ENCODE results near the gene SKI. TPM values are rescaled to one million over a fixed set of nuclear protein-coding genes. Genes with fewer than 3 reads are reported as not detected.

The SKI gene
- total and polyA plus RNA-seq, 2 of the 4 experiments (the other 2 are of a cell fraction) = 2.3 to 20.1 TPM

GRCh38 chr1:2350911-2351655 is 123.0 kb downstream of the SKI start:
- Histone ChIP-seq H3K27ac (ENCODE audit: insufficient read depth, low read length) (no peak overlapping the region), H4K8ac (ENCODE audit: low read depth in 2 of 2, low read length in 2 of 2) (no peak overlapping the region), H3K79me1 (ENCODE audit: low read depth in 1 of 2, low read length in 2 of 2) (no peaks in the 10 kb centered on the region), H2BK5ac (ENCODE audit: low read depth, low read length, poor library complexity, severe bottlenecking) (no peak overlapping the region), H4K5ac (ENCODE audit: low read depth, low read length) (no peak overlapping the region), H4K91ac (ENCODE audit: insufficient read depth, low read depth, low read length) (no peak overlapping the region), H3K4me1 (ENCODE audit: control insufficient read depth, insufficient read depth, low read length) (no peaks in the 10 kb centered on the region), H3K9me1 (ENCODE audit: insufficient read depth, low read length) (no peaks in the 10 kb centered on the region), H3K4ac (ENCODE audit: low read depth, low read length) (no peak overlapping the region), H3K56ac (ENCODE audit: extremely low read depth, insufficient read depth, low read length) (no peak overlapping the region), H3K9me3 (ENCODE audit: control insufficient read depth, insufficient read depth, low read length) (no peaks in the 10 kb centered on the region), H3K36me3 (ENCODE audit: control insufficient read depth, insufficient read depth, low read length) (no peaks in the 10 kb centered on the region), H2BK120ac (ENCODE audit: low read depth, low read length) (no peak overlapping the region), H3K4me3 (ENCODE audit: insufficient read depth, low read depth, low read length) (no peak overlapping the region), H2AFZ (replicated peaks; ENCODE audit: low read length, poor library complexity) (no peak overlapping the region), H3K14ac (replicated peaks; ENCODE audit: low read depth, low read length) (no peak overlapping the region), H4K20me1 (ENCODE audit: insufficient read depth, low read length) (no peaks in the 10 kb centered on the region), H3K9ac (ENCODE audit: low read depth, low read length) (no peak overlapping the region), H2BK15ac (ENCODE audit: low read depth, low read length) (no peak overlapping the region), H3K4me2 (ENCODE audit: low read depth, low read length) (no peak overlapping the region), H3K27me3 (ENCODE audit: control insufficient read depth, insufficient read depth, low read length) (no peaks in the 10 kb centered on the region), H2BK20ac (ENCODE audit: low read depth, low read length) (no peak overlapping the region), H3K18ac (ENCODE audit: low read depth, low read length) (no peak overlapping the region), H2AK9ac (replicated peaks; ENCODE audit: low read depth, low read length, poor library complexity) (no peak overlapping the region), H2AK5ac (ENCODE audit: low read depth, low read length) (no peak overlapping the region), H3K23ac (ENCODE audit: low read depth, low read length) (no peak overlapping the region)
- intact Hi-C loops (cut with micrococcal nuclease) = no loop called here
- BruUV-seq (replicated peaks) = no TSS peak
- ATAC-seq (ENCODE audit: low read depth) = no peak
- ChIA-PET CTCF (no interaction called here), POLR2A (ENCODE audit: unreplicated experiment) (no interaction called here)
- in situ Hi-C loops (cut with MboI; ENCODE audit: low sequenced_read_pairs) = loop anchor here (25.0 kb wide), 1 partner anchor 389 kb away; no protein-coding TSS in a partner anchor
- no peak for TF ChIP-seq BHLHE40 (IDR thresholded peaks at IDR 0.05; ENCODE audit: low read depth, low read length)
- no peak for TF ChIP-seq CEBPB (IDR thresholded peaks at IDR 0.05; ENCODE audit: low read depth, low read length)
- TF ChIP-seq CTCF (conservative IDR thresholded peaks at IDR 0.05; ENCODE audit: low read depth, low read length) = no peak
- TF ChIP-seq FOS (IDR thresholded peaks at IDR 0.05; ENCODE audit: low read depth, low read length) = no peak
- TF ChIP-seq USF2 (IDR thresholded peaks at IDR 0.05; ENCODE audit: low read depth, low read length) = no peak
- TF ChIP-seq POLR2A (IDR thresholded peaks at IDR 0.05; ENCODE audit: low read depth, low read length) = no peak
- TF ChIP-seq RFX5 (IDR thresholded peaks at IDR 0.05; ENCODE audit: low read depth, low read length) = no peak
- TF ChIP-seq CHD1 (IDR thresholded peaks at IDR 0.05; ENCODE audit: low read depth, low read length) = no peak
- no peak for TF ChIP-seq RAD21 (IDR thresholded peaks at IDR 0.05; ENCODE audit: low read length)
- TF ChIP-seq NFE2L2 (IDR thresholded peaks at IDR 0.05; ENCODE audit: low read depth, low read length) = no peak
- no peak for TF ChIP-seq MAFK (IDR thresholded peaks at IDR 0.05; ENCODE audit: low read depth, low read length)
- no peak for TF ChIP-seq MAZ (IDR thresholded peaks at IDR 0.05; ENCODE audit: borderline replicate concordance, low read depth, low read length)
- no peak for TF ChIP-seq SMC3 (IDR thresholded peaks at IDR 0.05; ENCODE audit: low read depth, low read length)
- no peak for TF ChIP-seq MXI1 (IDR thresholded peaks at IDR 0.05; ENCODE audit: borderline replicate concordance, low read depth, low read length)
- no peak for TF ChIP-seq ELK1 (IDR thresholded peaks at IDR 0.05; ENCODE audit: borderline replicate concordance, low read depth, low read length)
- no peak for TF ChIP-seq RCOR1 (IDR thresholded peaks at IDR 0.05; ENCODE audit: insufficient replicate concordance, low read length)
- dilution Hi-C loops (cut with HindIII; ENCODE audit: low sequenced_read_pairs, unreplicated experiment) = no loop called here
- no peak for DNase-seq
- 84% methylated on average over 13 of the region's 31 CpGs; no CpG with 5 or more reads in 1 of the 2 experiments for WGBS, 2 experiments (ENCODE audit: extremely low coverage in 2 of 2, insufficient read length in 1 of 2)
